Activated gamma-delta T cell treated with Interleukin-2 at 50 U/mL for 16 hours (primary cell): ENCODE measurements around the gene LTBP1.
A peak's percentile ranks its signal among the peaks of the same experiment; 100 is the strongest.
"Not testable (repeated sequence)": the region's sequence is repeated elsewhere in the genome, so short reads cannot be mapped to it uniquely, and the experiment has no call there.

Source experiments
- DNase-seq: peaks from one replicate; pipeline ENCODE4 v3.0.0-alpha.2; 2020

The LTBP1 gene, protein sequence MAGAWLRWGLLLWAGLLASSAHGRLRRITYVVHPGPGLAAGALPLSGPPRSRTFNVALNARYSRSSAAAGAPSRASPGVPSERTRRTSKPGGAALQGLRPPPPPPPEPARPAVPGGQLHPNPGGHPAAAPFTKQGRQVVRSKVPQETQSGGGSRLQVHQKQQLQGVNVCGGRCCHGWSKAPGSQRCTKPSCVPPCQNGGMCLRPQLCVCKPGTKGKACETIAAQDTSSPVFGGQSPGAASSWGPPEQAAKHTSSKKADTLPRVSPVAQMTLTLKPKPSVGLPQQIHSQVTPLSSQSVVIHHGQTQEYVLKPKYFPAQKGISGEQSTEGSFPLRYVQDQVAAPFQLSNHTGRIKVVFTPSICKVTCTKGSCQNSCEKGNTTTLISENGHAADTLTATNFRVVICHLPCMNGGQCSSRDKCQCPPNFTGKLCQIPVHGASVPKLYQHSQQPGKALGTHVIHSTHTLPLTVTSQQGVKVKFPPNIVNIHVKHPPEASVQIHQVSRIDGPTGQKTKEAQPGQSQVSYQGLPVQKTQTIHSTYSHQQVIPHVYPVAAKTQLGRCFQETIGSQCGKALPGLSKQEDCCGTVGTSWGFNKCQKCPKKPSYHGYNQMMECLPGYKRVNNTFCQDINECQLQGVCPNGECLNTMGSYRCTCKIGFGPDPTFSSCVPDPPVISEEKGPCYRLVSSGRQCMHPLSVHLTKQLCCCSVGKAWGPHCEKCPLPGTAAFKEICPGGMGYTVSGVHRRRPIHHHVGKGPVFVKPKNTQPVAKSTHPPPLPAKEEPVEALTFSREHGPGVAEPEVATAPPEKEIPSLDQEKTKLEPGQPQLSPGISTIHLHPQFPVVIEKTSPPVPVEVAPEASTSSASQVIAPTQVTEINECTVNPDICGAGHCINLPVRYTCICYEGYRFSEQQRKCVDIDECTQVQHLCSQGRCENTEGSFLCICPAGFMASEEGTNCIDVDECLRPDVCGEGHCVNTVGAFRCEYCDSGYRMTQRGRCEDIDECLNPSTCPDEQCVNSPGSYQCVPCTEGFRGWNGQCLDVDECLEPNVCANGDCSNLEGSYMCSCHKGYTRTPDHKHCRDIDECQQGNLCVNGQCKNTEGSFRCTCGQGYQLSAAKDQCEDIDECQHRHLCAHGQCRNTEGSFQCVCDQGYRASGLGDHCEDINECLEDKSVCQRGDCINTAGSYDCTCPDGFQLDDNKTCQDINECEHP (N-terminal part only)

DNA sequence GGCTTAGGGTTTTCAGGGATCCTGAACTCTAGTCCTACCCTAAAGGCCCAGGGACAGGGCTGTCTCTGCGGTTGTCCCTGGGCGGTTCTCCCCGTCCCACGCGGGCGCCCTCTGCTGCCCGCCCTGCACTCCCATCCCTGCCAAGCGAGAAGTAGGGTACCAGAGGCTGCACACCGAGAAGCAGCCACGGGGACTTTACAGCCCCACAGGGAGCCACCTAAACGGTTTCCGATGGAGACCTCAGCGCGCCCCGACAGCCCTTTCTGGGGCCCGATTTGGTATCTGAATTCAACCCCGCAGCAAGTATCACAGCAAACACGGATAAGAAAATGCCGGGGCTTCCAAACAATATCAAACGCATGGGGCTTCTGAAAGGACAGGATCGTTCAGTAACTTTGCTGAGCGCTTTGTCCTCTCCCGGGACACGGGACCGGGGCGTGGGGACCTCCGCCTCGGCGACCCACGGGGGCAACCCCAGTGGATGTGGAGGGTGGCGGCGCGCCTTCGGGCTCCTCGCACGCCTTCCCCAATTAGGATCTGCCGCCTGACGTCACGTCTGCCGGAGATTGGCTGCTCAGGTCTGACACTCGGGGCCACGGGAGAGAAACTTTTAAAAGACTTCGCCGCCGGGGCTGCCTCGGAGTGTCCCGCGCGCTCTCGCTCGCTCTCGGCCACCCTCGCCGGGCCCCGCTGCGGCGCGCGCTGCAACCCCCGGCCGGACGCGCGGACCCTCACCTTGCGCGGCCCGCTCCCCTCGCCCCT lies at the start of gene LTBP1:
LTBP1 (plus strand) TSS at position 640 of the 762 bp plus-strand sequence. CDS start 372 bp downstream, outside the sequence.
- peak; percentile 15 for DNase-seq

DNA sequence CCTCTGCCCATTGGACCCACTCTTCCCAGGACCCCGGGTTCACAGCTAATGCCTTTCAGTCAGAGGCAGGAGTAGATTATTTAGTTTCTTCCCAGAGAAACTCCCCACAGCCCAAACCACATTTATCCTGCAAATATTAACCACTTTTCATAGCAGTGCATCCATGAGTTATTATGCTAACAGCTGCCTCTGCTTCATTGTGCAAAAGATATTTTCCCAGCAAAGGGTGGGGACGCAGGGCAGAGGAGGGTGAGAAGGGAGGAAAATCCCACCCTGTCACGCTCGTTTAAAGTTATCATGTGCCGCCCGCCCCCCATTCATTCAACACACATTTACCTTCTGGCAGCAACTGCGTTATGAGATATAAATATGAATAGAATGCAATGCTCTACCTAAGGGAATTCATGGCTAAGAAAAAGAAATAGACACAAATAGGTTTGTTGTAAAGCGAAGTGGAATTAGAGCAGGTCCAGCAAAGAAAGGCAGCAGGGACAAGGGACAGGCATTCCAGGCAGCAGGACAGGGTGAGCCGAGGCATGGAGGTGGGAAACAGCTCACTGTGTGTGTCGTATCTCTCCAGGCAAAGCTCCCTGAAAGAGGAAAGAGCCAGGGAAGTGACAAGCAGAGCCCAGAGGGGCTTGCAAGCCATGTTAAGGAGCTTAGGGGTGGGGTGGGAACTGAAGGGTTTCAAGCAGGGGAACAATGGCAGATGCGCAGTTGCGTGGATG lies 46.3 kb upstream of the LTBP1 start:
- no peak for DNase-seq

DNA sequence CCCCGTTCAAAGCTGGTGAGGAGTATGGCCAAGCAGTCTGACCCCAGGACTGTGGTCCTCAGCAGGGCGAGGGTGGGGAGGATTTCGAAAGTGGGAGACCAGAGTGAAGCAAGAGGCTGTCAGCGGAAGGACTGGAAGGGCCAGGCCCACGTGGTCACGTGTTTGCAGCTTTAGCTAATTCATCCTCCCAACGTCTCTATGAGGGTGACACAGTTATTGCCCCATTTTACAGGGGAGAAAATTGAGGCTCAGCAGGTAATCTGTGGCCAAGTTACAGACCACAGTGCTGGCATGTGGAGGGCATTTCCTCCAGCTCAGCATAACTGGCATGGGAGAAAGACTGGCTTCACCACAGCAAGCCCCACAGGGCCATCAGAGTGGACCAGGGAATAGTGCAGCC lies 45.4 kb upstream of the LTBP1 start:
- DNase-seq = no peak

DNA sequence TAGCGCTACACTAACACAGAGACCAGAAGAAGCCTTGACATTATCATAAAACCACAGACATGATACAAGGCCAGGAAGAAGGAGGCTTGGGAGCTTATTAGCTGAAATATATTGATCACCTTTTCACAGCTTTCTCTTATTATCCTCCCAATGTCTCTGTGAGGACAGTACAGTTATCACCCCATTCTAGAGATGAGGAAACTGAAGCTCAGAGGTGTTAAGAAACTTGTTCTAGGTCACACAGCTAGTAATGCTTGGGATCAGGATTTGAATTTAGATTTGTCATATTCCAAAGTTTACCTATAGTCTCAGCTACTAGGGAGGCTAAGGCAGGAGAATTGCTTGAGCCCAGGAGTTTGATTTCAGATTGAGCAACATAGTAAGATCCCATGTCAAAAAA lies 44.6 kb upstream of the LTBP1 start:
- no peak for DNase-seq

DNA sequence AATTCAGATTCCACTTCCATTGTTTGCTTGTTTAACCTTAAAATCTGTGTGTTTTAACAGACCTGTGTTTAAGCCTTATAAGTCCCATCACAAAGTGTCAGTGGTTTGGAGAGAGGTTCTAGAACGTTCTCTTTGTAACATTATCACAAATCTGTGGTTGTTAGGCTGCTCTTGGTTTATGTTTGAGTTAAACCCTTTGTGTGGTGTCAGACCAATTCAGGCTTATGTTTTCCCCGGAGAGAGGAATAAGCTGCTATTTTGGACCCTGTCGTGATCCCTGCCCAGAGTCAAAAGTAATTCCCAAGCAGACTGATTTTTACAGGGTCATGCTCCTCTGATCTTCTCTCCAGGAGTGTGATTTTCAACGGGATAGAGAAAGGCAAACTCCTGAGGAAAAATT lies 43.8 kb upstream of the LTBP1 start:
- DNase-seq = no peak

DNA sequence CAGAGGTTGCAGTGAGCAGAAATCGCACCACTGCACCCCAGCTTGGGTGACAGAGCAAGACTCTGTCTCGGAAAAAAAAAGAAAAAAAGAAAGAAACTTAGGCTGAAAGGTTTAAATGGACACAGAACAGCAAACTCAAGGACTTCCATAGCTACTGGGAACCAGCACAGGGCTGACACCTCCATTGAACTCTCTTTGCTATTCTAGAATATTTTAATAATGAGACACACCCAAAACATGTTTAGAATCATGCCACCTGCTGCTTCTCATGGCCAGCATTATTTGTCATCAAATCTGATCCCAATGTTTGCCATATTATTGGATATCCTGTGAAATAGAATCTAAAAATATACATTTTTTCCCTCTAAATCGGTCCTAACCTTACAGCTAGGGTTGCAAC lies 42.7 kb upstream of the LTBP1 start:
- no peak for DNase-seq

DNA sequence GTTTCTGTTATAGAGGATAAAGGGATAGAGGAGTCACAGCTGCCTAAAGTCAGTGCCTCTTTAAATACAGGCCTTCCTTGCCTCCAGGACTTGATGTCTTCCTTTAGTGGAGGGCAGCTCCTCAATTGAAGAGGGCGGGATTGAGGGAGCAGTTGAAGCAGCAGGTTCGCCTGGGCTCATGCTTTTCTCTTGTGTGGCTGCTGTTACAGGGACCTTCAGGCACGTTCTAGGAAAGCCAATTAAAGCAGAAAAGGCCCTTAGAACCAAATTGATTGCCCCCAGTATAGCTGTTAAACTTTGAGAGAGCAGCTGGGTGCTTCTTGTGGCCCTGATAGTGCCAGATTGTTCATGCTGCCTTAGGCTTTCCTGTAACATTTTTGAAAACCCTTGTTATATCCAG lies 42.0 kb upstream of the LTBP1 start:
- no peak for DNase-seq

DNA sequence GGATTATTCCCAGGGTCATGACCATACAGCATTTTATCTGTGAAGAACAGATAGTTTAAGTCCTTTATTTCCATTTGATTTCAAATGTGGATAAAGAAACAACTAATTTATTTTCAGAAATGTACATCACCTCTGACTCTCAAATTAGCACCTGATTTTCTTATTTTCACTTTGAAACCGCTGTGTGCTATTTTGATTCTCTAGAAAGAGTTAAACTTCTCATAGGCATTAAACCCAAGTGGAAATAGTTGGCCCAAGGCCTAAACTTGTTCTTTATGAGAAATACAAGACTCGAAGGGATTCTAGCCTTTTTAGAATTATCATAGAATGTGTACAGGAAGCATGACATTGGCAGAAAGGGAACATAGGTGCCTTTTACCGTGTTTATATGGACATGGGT lies 41.5 kb upstream of the LTBP1 start:
- DNase-seq = no peak

DNA sequence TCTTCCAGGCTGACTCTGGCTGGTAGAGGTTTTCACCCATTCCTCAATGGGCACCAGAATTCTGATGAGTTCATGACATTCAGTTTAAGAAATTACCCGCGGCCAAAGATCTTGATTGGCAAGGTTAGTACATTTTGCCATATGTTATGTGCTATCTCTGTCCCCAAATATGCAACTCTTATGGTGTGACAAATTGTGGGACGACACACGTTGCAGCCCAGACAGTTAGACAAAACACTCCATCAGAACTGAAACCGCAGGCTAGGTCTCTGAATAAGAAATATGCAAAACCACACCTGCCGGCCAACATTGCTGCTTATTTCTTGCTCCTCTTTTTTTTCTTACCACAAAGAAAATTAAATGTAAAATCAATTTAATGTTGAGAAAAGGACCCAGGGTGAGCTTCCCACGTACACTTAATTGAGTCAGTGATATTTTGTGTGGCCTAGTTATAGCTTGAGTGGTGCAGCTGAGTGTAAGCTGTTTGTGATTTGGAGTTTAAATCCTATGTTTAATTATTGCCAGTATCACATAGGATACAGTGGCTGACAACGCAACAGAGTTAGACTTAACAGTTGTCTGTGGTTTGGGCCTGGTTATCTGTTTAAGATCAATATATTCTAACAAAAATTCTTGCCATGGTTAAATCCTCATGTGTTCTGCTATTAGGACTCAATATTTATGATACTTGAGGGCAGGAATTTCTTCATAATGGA lies 35.7 kb upstream of the LTBP1 start:
- DNase-seq = no peak

DNA sequence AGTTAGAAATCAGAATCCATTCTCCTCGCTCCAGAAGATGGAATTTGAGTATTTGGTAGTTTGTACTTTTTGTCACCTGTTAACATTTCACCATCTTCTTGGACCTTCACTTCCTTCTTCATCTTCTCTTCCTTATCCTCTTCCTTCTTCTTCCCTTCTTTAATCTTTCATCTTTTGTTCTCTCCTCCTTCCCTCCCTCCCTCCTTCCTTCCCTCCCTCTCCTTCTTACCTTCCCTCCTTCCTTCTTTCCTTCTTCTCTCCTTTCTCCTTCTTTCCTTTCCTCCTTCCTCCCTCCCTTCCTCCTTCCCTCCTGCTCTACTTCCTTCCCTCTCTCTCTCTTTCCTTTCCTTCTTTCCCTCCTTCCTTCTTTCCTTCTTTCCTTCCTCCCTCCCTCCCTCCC lies 31.1 kb upstream of the LTBP1 start:
- DNase-seq = no peak

DNA sequence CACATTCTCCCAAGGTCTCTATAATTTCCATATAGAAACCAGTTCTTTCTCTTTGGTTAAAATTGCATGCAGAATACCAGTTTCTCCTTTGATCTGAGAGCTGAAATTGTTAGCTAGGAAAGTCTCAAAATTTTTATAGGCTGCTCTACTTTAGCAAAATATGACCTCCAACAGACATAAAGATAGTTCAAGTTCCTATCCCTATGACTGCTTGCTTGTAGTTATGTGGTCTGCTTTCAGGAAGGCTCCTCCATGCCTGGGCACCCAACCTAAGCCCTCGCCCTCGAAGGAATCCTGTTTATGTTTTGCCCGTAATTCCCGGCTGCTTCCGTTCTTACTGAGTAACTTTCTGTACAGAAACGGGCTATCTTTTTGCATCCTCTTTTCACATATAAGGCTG lies 28.0 kb upstream of the LTBP1 start:
- no peak for DNase-seq

DNA sequence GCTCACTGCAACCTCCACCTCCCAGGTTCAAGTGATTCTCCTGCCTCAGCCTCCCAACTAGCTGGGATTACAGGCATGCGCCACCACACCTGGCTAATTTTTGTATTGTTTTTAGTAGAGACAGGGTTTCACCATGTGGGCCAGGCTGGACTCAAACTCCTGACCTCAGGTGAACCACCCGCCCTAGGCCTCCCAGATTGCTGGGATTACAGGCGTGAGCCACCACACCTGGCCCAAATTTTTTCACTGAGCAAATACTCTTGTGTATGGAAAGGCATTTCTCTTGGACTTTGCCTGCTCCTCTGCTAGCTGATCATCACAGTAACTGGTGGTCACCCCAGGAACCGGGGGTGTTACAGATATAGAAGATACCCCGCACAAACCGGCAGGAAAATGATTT lies 26.9 kb upstream of the LTBP1 start:
- not testable (repeated sequence) for DNase-seq

DNA sequence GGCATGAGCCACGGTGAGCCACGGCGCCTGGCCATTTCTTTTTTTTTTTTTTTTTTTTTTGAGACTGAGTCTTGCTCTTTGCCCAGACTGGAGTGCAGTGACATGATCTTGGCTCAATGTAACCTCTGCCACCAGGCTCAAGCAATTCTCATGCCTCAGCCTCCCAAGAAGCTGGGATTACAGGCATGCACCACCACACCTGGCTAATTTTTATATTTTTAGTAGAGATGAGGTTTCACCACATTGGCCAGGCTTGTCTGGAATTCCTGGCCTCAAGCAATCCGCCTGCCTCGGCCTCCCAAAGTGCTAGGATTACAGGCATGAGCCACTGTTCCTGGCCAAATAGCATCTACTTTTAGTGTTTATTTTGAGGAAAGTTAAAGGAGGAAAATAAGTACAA lies 25.3 kb upstream of the LTBP1 start:
- DNase-seq = not testable (repeated sequence)

DNA sequence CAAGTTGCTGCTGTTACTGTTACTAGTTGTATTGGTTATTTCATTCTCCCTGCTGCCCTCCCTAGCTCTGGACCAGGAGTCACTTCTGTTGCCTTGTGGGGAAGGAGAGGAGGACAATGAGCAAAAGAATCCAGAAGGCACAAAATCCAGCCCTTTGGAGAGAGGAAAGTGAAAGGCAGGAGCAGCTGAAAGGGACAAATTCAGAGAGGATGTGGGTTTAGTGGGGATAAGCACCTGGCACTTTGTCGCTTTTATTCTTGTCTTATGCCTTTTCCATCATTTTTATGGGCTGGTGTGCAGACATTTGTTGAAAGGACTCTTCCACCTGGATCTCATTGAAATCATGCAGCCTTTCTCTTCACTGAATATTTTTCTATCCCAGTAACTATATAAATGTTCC lies 24.3 kb upstream of the LTBP1 start:
- no peak for DNase-seq

DNA sequence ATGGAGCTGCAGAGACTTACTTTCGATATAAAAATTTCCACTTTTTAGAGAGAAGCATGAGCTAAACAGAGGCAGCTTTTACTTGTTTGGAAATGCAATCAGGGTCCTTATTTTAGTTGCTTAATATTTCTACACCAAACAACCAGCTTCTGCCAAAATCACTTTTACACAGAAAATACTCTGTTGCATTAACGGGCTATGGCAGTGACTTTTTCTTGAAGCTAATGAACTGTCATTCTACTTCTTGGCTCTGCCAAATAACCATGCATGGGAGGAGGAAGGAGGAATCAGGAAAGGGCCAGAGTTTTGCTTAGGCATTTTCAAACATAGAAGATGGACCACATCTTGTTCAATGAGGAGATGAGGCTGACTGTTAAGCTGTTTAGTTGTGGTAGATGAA lies 23.6 kb upstream of the LTBP1 start:
- DNase-seq = no peak

DNA sequence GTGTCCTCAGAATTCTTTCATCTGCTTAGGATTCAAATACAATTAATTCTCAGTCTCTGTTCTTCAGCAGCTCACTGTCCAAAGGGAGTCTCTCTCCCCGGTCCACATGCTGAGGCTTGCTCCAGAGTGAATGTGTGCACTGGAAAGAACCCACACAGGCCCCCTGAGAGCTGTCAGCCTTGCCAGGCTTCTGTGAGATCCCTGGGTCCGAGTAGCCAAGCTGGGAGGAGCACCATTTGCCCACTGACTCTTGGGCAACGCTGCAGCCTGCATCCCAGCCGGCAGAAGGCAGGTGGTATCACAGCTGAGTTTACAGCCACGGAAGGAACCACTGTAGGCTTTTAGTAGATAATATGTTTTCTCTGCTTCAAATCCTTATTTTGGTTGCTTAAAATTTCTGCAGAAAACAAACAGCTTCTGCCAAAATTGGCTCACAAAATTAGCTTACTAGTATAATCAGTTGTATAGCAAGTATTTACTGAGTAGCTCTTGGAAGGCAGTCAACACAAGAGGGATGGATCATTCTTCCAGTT lies 21.4 kb upstream of the LTBP1 start:
- no peak for DNase-seq

DNA sequence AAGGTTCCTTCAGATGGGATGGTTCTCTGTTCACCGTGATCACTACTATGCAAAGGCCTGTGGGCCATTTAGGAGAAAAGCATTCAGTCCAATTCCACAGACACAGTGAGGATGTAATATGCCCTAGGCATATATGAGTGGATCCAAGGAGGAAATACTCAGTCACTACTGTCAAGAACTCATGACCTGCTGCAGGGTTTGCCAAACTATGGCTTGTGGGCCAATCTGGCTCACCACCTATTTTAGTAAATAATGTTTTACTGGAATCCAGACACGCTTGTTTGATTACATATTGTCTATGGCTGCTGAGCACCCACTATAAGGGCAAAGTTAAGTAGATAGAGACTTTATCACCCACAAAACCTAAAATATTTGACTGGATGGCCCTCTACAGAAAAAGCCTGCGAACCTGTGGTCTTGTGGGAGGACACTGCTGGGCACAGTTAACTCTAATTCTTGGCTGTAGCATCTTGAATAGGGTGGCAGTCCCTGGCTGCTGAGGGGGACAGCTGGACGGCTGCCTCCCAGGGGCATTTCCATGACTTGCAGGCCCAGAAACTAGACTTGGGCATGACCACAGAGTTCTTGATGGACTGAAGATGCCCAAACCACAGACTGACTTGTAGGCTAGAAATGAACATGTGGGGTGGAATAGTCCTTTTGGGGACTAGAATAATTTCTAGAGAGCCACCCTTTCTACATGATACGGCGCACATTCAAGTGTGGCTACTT lies 20.6 kb upstream of the LTBP1 start:
- DNase-seq = no peak

DNA sequence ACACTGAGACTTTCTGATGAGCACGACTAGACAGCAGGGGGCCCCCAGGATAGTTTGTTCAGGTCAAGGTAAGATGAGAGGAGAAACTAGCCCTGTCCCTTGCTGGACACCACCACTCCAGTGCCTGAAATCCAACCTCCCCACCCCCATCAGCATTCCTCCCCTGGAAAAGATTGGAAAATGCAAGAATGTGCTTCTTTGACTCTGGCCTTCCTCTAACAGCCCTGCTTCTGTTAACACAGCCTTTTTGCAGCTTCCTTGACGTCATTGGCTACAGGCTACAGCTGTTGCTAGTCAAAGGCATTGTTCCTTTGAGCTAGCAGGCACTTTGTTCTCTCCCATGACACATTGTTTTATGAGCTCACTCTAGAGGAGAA lies 20.1 kb upstream of the LTBP1 start:
- DNase-seq = no peak

DNA sequence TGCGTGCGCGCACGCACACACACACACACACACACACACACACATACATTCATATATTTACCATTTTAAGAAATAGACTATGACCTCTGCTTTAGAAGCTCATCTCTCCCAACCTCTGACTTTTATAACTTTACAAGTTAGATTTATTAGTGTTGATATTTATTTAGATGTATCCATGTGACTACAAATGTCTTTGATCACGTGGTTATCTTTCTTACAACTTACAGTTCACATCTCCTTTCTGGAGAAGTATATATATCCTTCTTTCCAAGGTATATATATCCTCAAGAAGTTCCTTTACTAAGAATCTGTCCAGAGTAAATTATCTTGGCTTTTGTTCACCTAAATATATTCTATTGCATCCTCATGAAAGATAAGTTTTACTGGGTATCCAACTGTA lies 16.3 kb upstream of the LTBP1 start:
- DNase-seq = no peak

DNA sequence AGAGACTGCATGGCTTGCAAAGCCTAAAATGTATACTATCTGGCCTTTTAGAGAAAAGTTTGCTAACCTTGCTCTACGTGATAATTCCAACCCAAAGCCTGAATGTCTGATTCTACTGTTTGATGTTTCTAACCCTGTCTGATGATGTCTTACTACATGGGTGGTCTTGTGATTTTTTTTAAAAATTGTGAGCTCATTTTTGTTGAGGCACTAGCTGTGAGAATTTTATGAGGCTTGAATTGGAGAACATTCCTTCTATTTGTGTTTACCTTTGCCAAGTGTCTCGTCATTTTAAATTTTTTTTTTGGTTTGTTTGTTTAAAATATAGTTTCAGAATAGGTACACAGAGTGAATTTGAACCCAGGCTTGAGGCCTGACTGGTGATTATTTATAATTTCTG lies 15.2 kb upstream of the LTBP1 start:
- no peak for DNase-seq
